HepG2 (cell line): ENCODE results near the gene SYTL1. TPM values are rescaled to one million over a fixed set of nuclear protein-coding genes. Genes with fewer than 3 reads are reported as not detected.

Source experiments
- ARNT ChIP-seq: fragments of 450-650 bp; IDR thresholded peaks from 2 replicates; pipeline ENCODE4 v1.6.1; 2017
- E2F1 ChIP-seq: sonication (generic); formaldehyde crosslinking; IDR thresholded peaks from 2 replicates; pipeline ENCODE4 v1.5.0; 2020; ENCODE audit warnings: missing genetic modification reagents
- HNRNPLL ChIP-seq: fragments of 200-400 bp; formaldehyde crosslinking; IDR thresholded peaks from 2 replicates; pipeline ENCODE4 v1.6.1; 2017; ENCODE audit warnings: mild to moderate bottlenecking, low read depth, low read length; ENCODE audit not compliant: poor library complexity, severe bottlenecking
- MTERF4 ChIP-seq: sonication (generic); formaldehyde crosslinking; IDR thresholded peaks from 2 replicates; pipeline ENCODE4 v1.8.0; 2023; ENCODE audit warnings: mild to moderate bottlenecking, missing genetic modification reagents
- NFAT5 ChIP-seq: sonication (generic); formaldehyde crosslinking; IDR thresholded peaks from 2 replicates; pipeline ENCODE4 v1.4.0; 2020; ENCODE audit warnings: missing genetic modification reagents
- NFE2 ChIP-seq: sonication (generic); formaldehyde crosslinking; IDR thresholded peaks from 2 replicates; pipeline ENCODE4 v1.4.0; 2020; ENCODE audit warnings: missing genetic modification reagents
- NKX3-1 ChIP-seq: sonication (generic); formaldehyde crosslinking; IDR thresholded peaks from 2 replicates; pipeline ENCODE4 v1.5.0; 2020; ENCODE audit warnings: missing genetic modification reagents
- PRDM15 ChIP-seq: sonication (generic); formaldehyde crosslinking; IDR thresholded peaks from 2 replicates; pipeline ENCODE4 v1.4.0; 2020; ENCODE audit warnings: missing genetic modification reagents
- RBM39 ChIP-seq: fragments of 200-400 bp; formaldehyde crosslinking; IDR thresholded peaks from one replicate; pipeline ENCODE4 v1.6.1; 2018; ENCODE audit warnings: antibody characterized with exemption, mild to moderate bottlenecking, low read depth, low read length; ENCODE audit not compliant: poor library complexity, severe bottlenecking
- SNRNP70 ChIP-seq: fragments of 200-400 bp; formaldehyde crosslinking; IDR thresholded peaks from 2 replicates; pipeline ENCODE4 v1.6.1; 2017; ENCODE audit warnings: mild to moderate bottlenecking, low read depth, low read length, moderate library complexity
- SRSF9 ChIP-seq: fragments of 200-400 bp; formaldehyde crosslinking; IDR thresholded peaks from 2 replicates; pipeline ENCODE4 v1.6.1; 2018; ENCODE audit warnings: borderline replicate concordance, mild to moderate bottlenecking, low read depth, low read length; ENCODE audit not compliant: insufficient read depth, poor library complexity, severe bottlenecking
- SRY ChIP-seq: sonication (generic); formaldehyde crosslinking; IDR thresholded peaks from 2 replicates; pipeline ENCODE4 v1.8.0; 2022; ENCODE audit warnings: mild to moderate bottlenecking, missing genetic modification reagents
- ZNF430 ChIP-seq: sonication (generic); formaldehyde crosslinking; IDR thresholded peaks from 2 replicates; pipeline ENCODE4 v1.9.0; 2021; ENCODE audit warnings: mild to moderate bottlenecking, missing genetic modification reagents
- ZNF746 ChIP-seq: sonication (generic); formaldehyde crosslinking; IDR thresholded peaks from 2 replicates; pipeline ENCODE4 v1.8.0; 2022; ENCODE audit warnings: mild to moderate bottlenecking, missing genetic modification reagents
- ZNF768 ChIP-seq: sonication (generic); formaldehyde crosslinking; IDR thresholded peaks from 2 replicates; pipeline ENCODE4 v1.4.0; 2020; ENCODE audit warnings: missing genetic modification reagents
- ZSCAN22 ChIP-seq: sonication (generic); formaldehyde crosslinking; IDR thresholded peaks from 2 replicates; pipeline ENCODE4 v1.4.0; 2020; ENCODE audit warnings: mild to moderate bottlenecking, missing genetic modification reagents
- polyA plus RNA-seq, 8 experiments: library from polyadenylated mRNA; depleted of rRNA in 3 of 8; stranded (reverse) in 7 of 8; unstranded in 1 of 8; fragments of >200 nt; fragmentation: Illumina TruSeq in 4 of 8; extraction: Trizol in 4 of 8; gene quantifications; 2 replicates each; pipeline versions ENCODE4 v1.2.1 to v1.2.3, GENCODE V29; 2011 to 2016; ENCODE audit warnings: low read depth in 4 of 8, missing spikeins in 1 of 8, mixed read lengths in 1 of 8; ENCODE audit not compliant: insufficient read depth in 1 of 8
- total RNA-seq, 5 experiments: library from RNA; depleted of rRNA; stranded (reverse); fragments of >200 nt; fragmentation: Illumina TruSeq; extraction: Trizol; gene quantifications; 2 replicates each; pipeline ENCODE4 v1.2.3, GENCODE V29; 2016; ENCODE audit warnings: low read depth in 1 of 5

The SYTL1 gene
- total and polyA plus RNA-seq, 2 of the 13 experiments (the other 11 are each of a cell fraction or from before 2014, with no cell fraction given) = 11.1 to 17.8 TPM

GRCh38 chr1:27348861-27349783, 7.3 kb downstream of the SYTL1 start (continued):
- TF ChIP-seq PRDM15 (CRISPR knock-in tag) (peak; percentile 99), SRSF9 (no peak), SNRNP70 (no peak), ARNT (no peak), ZNF768 (no peak), ZNF746 (CRISPR knock-in tag) (no peak), E2F1 (CRISPR knock-in tag) (no peak), HNRNPLL (no peak), ZNF430 (CRISPR knock-in tag) (no peak; the same call in 1 of the 2 replicates), ZSCAN22 (CRISPR knock-in tag) (no peak), NFE2 (no peak), NKX3-1 (no peak), NFAT5 (CRISPR knock-in tag) (no peak), RBM39 (peak; percentile 53), SRY (CRISPR knock-in tag) (no peak), MTERF4 (CRISPR knock-in tag) (no peak)
